ENCODE results near the gene SCN7A.

Gene SCN7A

DNA sequence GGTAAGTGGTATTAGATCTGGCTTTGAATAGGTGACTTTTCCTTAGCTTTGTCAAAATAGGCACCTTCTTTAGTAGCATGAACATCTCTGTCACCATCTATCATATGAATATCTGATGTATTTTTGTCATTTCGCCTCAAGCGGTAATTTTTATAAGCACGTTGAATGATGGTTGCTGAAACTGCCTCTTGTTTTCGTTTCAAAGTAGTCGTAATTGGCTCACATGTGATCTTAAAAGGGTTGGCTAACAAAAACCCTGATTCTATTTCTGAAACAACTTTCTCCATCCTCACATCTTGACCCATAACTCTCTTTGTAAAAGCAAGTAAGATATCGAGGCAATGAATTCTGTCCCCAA lies 88.5 kb downstream of the SCN7A start:
- TF ChIP-seq, protein P1, sequence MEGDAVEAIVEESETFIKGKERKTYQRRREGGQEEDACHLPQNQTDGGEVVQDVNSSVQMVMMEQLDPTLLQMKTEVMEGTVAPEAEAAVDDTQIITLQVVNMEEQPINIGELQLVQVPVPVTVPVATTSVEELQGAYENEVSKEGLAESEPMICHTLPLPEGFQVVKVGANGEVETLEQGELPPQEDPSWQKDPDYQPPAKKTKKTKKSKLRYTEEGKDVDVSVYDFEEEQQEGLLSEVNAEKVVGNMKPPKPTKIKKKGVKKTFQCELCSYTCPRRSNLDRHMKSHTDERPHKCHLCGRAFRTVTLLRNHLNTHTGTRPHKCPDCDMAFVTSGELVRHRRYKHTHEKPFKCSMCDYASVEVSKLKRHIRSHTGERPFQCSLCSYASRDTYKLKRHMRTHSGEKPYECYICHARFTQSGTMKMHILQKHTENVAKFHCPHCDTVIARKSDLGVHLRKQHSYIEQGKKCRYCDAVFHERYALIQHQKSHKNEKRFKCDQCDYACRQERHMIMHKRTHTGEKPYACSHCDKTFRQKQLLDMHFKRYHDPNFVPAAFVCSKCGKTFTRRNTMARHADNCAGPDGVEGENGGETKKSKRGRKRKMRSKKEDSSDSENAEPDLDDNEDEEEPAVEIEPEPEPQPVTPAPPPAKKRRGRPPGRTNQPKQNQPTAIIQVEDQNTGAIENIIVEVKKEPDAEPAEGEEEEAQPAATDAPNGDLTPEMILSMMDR (IDR thresholded peaks at IDR 0.05; ENCODE audit: borderline replicate concordance, insufficient read depth, low read depth, low read length): no peak
- no peak overlapping the region for H3K4me3 ChIP-seq (ENCODE audit: low read depth, low read length)

DNA sequence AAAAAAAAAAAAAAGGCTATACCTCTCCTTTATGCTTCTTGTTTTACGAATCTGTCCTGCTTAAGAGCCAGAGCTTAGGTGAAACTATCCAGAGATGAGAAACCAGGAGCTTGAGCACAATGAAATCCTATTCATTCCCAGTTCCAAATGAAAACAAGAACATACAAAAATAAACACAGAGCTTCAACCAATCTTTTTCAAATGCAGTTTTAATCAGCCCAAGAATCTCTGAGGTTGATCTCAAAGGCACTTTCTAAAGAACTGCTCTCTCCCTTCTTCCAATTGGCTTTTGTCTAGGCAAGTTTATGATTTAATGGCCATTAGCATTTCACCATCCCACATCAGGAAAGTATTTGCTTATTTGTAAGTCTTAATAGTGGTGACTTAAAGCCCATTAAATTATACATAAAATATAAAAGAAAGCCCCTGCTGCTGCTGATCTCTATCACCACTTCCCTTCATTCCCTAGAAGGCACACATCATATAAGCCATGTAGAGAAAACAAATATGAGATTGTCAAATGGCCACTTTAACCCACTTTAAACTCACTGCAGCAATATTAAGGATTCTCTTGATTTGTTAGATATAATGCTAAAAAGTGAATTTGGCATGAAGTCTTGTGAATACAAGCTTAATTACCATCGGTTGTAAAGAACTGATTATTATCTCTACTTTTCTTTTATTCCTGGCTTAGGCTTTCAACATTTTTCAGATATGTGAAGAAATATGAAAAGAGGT lies 89.0 kb downstream of the SCN7A start:
- TF ChIP-seq, protein P1 (IDR thresholded peaks at IDR 0.05; ENCODE audit: borderline replicate concordance, insufficient read depth, low read depth, low read length): no peak
- no peak overlapping the region for H3K4me3 ChIP-seq (ENCODE audit: low read depth, low read length)

DNA sequence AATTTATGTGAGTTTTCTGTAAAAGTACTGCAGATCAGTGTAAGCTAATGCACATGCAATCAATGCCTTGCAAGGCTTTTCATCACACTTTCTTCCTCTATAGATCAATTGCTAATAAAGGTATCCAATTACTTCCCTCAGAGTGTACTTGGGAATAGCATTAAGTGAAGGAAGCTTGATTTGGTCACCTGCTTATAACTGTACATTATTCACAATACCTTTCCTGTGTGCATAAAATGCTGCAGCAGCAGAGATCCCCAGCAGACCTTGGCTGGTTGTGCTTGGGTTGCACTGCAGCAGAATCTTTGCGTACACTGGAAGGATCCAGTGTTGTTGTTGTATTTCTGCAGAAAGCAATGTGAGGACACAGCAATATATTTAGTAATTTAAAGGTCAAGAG lies 99.8 kb downstream of the SCN7A start:
- TF ChIP-seq, protein P1 (IDR thresholded peaks at IDR 0.05; ENCODE audit: borderline replicate concordance, insufficient read depth, low read depth, low read length): no peak
- H3K4me3 ChIP-seq (ENCODE audit: low read depth, low read length): no peak overlapping the region

DNA sequence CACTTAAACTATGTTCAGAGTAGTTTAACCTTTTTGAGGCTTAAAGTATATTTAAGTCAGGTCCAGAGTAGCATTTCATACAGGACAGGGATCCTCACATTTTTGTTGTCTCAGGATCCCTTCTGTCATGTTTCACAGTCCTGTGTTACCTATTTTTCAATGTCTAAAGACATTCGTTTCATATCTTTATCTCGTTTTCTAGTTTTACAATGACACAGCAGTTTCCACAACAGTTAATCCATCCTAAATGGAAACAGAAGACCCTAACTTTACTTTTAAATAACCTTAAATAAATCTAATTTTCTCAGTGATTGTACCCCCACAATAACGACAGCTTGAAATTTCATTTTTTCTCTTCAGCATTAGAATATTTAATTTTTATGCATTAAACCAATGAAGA lies 101.0 kb downstream of the SCN7A start:
- H3K4me3 ChIP-seq (ENCODE audit: low read depth, low read length): no peak overlapping the region
- TF ChIP-seq, protein P1 (IDR thresholded peaks at IDR 0.05; ENCODE audit: borderline replicate concordance, insufficient read depth, low read depth, low read length): no peak

DNA sequence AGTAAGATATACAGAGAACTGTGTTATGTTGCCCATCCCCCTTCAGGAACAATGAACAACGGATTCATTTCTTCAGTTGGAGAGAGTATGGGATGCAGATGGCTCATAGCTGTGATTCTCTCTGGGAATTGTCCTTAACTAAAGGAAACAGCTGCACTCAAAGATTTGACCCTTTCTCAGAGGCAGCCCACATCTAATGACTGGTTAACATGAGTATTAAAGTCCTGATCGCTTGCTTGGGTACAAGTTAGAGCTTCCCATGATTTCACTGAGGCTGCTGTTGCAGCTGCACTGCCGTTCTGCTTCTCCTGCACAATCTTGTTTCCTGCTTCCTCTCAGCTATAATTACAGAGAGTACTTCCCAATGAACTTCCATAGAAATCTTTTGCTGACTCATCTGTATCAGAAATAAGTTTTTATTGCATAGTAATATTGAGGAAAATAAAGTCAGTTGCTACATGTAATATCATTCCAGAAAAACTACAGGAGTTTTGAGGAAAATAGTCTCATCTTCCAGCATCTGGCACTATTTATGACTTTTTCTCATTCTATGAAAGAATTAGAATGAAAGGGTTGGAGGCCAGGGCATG lies 105.5 kb downstream of the SCN7A start:
- no peak overlapping the region for H3K4me3 ChIP-seq (ENCODE audit: low read depth, low read length)
- TF ChIP-seq, protein P1 (IDR thresholded peaks at IDR 0.05; ENCODE audit: borderline replicate concordance, insufficient read depth, low read depth, low read length): no peak

DNA sequence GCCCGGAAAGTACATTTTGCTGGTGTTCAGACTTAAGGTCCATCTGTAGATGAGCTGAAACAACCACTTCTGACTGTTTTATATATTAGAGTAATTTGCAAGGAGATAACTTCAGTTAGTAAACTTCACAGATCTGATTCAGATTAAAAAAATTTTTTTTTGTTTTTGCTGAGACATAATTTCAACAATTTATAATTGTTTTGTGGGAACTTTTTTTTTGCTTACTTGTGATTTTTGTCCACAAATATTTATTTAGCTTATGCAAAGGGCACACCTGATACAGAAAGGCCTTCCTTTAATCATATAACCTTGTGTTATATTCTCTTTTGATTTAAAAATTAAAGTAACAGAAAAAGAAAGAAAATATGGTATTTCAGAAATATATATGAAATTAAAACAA lies 108.7 kb downstream of the SCN7A start:
- no peak overlapping the region for H3K4me3 ChIP-seq (ENCODE audit: low read depth, low read length)
- TF ChIP-seq, protein P1 (IDR thresholded peaks at IDR 0.05; ENCODE audit: borderline replicate concordance, insufficient read depth, low read depth, low read length): no peak

DNA sequence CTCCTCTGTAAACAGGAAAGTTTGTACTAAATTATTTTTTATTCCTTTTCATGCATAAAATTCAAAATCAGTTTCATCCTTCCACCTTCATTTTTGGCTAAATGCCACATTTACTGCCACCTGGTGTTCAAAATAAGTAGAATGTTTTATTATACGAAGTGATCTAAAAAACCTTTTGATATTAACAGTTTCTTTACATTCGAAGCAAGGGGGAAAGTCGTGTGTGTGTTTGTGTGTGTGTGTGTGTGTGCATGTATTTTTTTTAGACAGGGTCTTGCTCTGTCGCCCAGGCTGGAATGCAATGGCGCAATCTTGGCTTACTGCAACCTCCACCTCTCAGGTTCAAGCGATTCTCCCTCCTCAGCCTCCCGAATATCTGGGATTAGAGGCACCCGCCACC lies 109.3 kb downstream of the SCN7A start:
- TF ChIP-seq, protein P1 (IDR thresholded peaks at IDR 0.05; ENCODE audit: borderline replicate concordance, insufficient read depth, low read depth, low read length): no peak
- H3K4me3 ChIP-seq (ENCODE audit: low read depth, low read length): no peak overlapping the region
